Activated naive CD8-positive, alpha-beta T cell treated with anti-CD3 and anti-CD28 coated beads, Interleukin-2, amount 50 U/mL, for 24 hours (primary cell): Measurements from ENCODE around the gene MED12L.

ENCODE experiments used
- ATAC-seq: fragments of 150-1000 bp; cut with Tn5 transposase; one replicate; pipeline ENCODE4 v1.10.0; 2021
- DNase-seq: peaks from one replicate; pipeline ENCODE4 v3.0.0; 2021
- H3K27ac Mint-ChIP-seq: one replicate; pipeline ENCODE4 v1.8.0; 2021; ENCODE audit warnings: mild to moderate bottlenecking, mixed read lengths
- H3K27me3 Mint-ChIP-seq: one replicate; pipeline ENCODE4 v1.8.0; 2021; ENCODE audit warnings: mixed read lengths
- H3K36me3 Mint-ChIP-seq: one replicate; pipeline ENCODE4 v1.8.0; 2021; ENCODE audit warnings: low read depth, mixed read lengths
- H3K4me1 Mint-ChIP-seq: one replicate; pipeline ENCODE4 v1.8.0; 2021; ENCODE audit warnings: mixed read lengths
- H3K4me3 Mint-ChIP-seq: one replicate; pipeline ENCODE4 v1.8.0; 2021; ENCODE audit warnings: mild to moderate bottlenecking, moderate library complexity, mixed read lengths
- H3K9me3 Mint-ChIP-seq: one replicate; pipeline ENCODE4 v1.8.0; 2021; ENCODE audit warnings: mixed read lengths

The MED12L gene

DNA sequence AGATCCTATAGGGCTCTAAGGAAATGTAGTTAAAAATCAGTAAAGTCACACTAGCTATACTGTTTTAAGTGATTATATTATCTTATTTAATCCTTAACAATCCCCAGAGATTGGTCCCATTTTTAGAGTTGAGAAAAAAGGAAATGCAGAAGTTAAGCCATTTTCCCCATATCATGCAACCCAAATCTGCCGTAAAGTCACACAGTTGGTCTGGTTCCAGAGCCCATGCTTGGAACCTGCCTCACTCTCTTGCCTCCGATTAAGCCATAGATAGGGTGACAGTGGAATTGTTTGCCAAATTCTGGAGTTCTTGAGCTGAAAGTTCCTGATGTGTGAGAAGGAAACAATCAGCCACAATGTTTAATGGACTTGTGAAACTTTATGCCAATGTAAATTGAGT, 246.2 kb downstream of the MED12L start:
- DNase-seq: no peak
- H3K36me3 Mint-ChIP-seq: no peaks in the 10 kb centered on the region
- no peak overlapping the region for H3K27ac Mint-ChIP-seq
- peaks cover 2% of the 10 kb centered on the region for H3K27me3 Mint-ChIP-seq
- H3K4me1 Mint-ChIP-seq: peaks cover 9% of the 10 kb centered on the region
- H3K9me3 Mint-ChIP-seq: no peaks in the 10 kb centered on the region
- no peak overlapping the region for H3K4me3 Mint-ChIP-seq
- ATAC-seq: no peak

- H3K4me3 Mint-ChIP-seq: no peak overlapping the region
- H3K36me3 Mint-ChIP-seq: no peaks in the 10 kb centered on the region
- H3K9me3 Mint-ChIP-seq: no peaks in the 10 kb centered on the region
- peaks cover 5% of the 10 kb centered on the region for H3K4me1 Mint-ChIP-seq
- peaks cover 12% of the 10 kb centered on the region for H3K27me3 Mint-ChIP-seq
- no peak overlapping the region for H3K27ac Mint-ChIP-seq
- ATAC-seq (no peak), DNase-seq (no peak)
Measured at GRCh38 chr3:151345859-151346258, 260.4 kb downstream of the MED12L start.

- ATAC-seq (no peak), DNase-seq (no peak)
- peaks cover 12% of the 10 kb centered on the region for H3K27me3 Mint-ChIP-seq
- no peak overlapping the region for H3K27ac Mint-ChIP-seq
- H3K4me1 Mint-ChIP-seq: peaks cover 8% of the 10 kb centered on the region
- no peaks in the 10 kb centered on the region for H3K36me3 Mint-ChIP-seq
- H3K9me3 Mint-ChIP-seq: no peaks in the 10 kb centered on the region
- no peak overlapping the region for H3K4me3 Mint-ChIP-seq
Measured at GRCh38 chr3:151346292-151346691, 260.8 kb downstream of the MED12L start.

DNA sequence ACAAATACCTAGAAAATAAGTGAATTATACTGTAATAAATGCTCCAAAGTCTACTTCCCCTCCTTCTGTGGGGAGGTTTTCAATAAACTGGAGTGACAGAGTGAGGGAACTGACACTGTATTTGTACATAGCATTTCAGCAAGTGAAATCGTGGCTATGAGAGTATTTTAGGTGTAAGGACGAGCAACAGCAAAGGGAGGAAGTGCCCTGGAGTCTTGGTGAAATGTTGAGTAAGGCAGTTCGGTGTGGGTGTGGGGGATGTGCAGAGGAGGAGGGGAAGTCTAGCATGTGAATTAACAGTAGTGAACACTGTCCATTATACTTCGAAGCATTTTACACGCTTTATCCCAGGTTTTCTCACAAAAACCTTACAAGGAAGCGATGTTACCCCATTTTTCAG, 262.0 kb downstream of the MED12L start:
- Mint-ChIP-seq H3K4me3 (no peak overlapping the region), H3K27ac (no peak overlapping the region), H3K36me3 (no peaks in the 10 kb centered on the region), H3K9me3 (no peaks in the 10 kb centered on the region), H3K27me3 (peaks cover 15% of the 10 kb centered on the region), H3K4me1 (peaks cover 18% of the 10 kb centered on the region)
- no peak for ATAC-seq
- no peak for DNase-seq

GRCh38 chr3:151350656-151351055, 265.2 kb downstream of the MED12L start:
- Mint-ChIP-seq H3K27ac (no peak overlapping the region), H3K9me3 (no peaks in the 10 kb centered on the region), H3K36me3 (no peaks in the 10 kb centered on the region), H3K4me1 (peaks cover 18% of the 10 kb centered on the region), H3K27me3 (peaks cover 11% of the 10 kb centered on the region), H3K4me3 (no peak overlapping the region)
- no peak for DNase-seq
- no peak for ATAC-seq

GRCh38 chr3:151351219-151351618, 265.8 kb downstream of the MED12L start:
- Mint-ChIP-seq H3K9me3 (no peaks in the 10 kb centered on the region), H3K4me1 (peaks cover 16% of the 10 kb centered on the region), H3K27me3 (peaks cover 7% of the 10 kb centered on the region), H3K4me3 (no peak overlapping the region), H3K27ac (no peak overlapping the region), H3K36me3 (no peaks in the 10 kb centered on the region)
- DNase-seq (no peak), ATAC-seq (no peak)

GRCh38 chr3:151351648-151352047, 266.2 kb downstream of the MED12L start:
- Mint-ChIP-seq H3K27me3 (peaks cover 7% of the 10 kb centered on the region), H3K27ac (no peak overlapping the region), H3K9me3 (no peaks in the 10 kb centered on the region), H3K4me1 (peaks cover 16% of the 10 kb centered on the region), H3K36me3 (no peaks in the 10 kb centered on the region), H3K4me3 (no peak overlapping the region)
- DNase-seq: no peak
- no peak for ATAC-seq

GRCh38 chr3:151356794-151357462, 271.5 kb downstream of the MED12L start:
- H3K4me1 Mint-ChIP-seq: peaks cover 5% of the 10 kb centered on the region
- no peaks in the 10 kb centered on the region for H3K9me3 Mint-ChIP-seq
- no peak overlapping the region for H3K27ac Mint-ChIP-seq
- DNase-seq (no peak), ATAC-seq (no peak)
- H3K27me3 Mint-ChIP-seq: peaks cover 2% of the 10 kb centered on the region
- no peaks in the 10 kb centered on the region for H3K36me3 Mint-ChIP-seq
- H3K4me3 Mint-ChIP-seq: no peak overlapping the region

GRCh38 chr3:151357463-151357850, 272.0 kb downstream of the MED12L start:
- H3K9me3 Mint-ChIP-seq: no peaks in the 10 kb centered on the region
- no peak overlapping the region for H3K4me3 Mint-ChIP-seq
- peaks cover under 1% of the 10 kb centered on the region for H3K4me1 Mint-ChIP-seq
- DNase-seq (no peak), ATAC-seq (no peak)
- no peaks in the 10 kb centered on the region for H3K27me3 Mint-ChIP-seq
- no peak overlapping the region for H3K27ac Mint-ChIP-seq
- no peaks in the 10 kb centered on the region for H3K36me3 Mint-ChIP-seq

DNA sequence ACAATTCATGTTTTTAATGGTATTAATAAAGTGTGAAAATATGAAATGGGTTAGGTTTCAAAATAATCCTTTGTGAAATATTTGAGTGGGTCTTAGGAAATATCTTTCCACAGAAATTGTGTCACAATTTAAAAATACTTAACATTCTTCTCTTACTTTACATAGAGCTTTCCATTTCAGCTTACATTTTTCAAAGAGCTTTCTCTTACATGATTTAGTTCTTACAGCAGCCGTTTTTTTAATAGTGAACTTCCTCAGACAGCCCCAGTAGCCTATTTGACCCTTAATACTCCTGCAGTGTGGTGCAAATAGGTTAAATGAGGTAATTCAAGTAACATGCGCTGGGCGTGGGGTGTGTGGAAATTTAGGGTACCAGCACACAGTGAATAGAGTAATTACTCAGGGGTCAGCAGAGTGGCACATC, 277.3 kb downstream of the MED12L start:
- no peaks in the 10 kb centered on the region for H3K9me3 Mint-ChIP-seq
- ATAC-seq: no peak
- H3K27ac Mint-ChIP-seq: no peak overlapping the region
- H3K4me1 Mint-ChIP-seq: no peaks in the 10 kb centered on the region
- H3K36me3 Mint-ChIP-seq: no peaks in the 10 kb centered on the region
- H3K27me3 Mint-ChIP-seq: no peaks in the 10 kb centered on the region
- H3K4me3 Mint-ChIP-seq: no peak overlapping the region
- no peak for DNase-seq

DNA sequence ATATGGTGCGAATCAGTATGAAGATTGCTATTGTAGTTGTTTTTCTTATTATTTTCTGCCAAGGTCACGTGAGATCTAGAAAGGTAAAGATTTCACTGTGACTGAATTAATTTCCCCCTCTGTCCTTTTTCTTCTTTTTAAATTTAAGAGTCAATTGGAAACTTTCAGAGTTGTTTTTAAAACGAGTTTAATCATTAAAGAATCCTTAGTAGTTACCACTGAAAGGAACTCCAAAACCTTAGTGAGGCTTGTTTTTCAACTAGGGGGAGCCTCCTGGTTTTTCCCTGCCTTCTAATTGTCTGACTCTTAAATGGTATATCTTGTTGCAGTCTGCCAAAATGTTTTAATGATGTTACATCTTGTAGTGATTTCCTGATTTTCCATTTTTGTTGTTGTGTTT, 281.5 kb downstream of the MED12L start:
- H3K9me3 Mint-ChIP-seq: no peaks in the 10 kb centered on the region
- H3K4me1 Mint-ChIP-seq: no peaks in the 10 kb centered on the region
- no peak overlapping the region for H3K4me3 Mint-ChIP-seq
- no peak overlapping the region for H3K27ac Mint-ChIP-seq
- ATAC-seq (no peak), DNase-seq (no peak)
- H3K27me3 Mint-ChIP-seq: no peaks in the 10 kb centered on the region
- no peaks in the 10 kb centered on the region for H3K36me3 Mint-ChIP-seq

DNA sequence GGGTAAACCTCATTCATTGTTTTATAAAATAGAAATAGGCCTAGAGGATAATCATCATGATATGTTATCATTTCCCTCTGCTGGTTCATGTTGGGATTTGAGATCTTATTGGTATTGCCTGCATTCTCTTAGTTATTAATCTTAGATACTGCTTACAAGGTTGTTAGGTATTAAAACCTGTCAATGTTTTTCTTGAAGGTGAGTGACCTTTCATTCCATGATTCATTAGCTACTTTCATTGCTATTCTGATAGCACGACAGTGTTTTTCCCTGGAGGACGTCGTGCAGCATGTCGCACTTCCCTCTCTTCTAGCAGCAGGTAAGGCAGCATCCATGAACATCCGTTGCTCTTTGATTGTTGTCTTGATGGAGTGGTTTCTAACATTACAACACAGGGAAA, 282.0 kb downstream of the MED12L start:
- DNase-seq: no peak
- ATAC-seq: no peak
- Mint-ChIP-seq H3K27ac (no peak overlapping the region), H3K36me3 (no peaks in the 10 kb centered on the region), H3K4me1 (no peaks in the 10 kb centered on the region), H3K9me3 (no peaks in the 10 kb centered on the region), H3K4me3 (no peak overlapping the region), H3K27me3 (no peaks in the 10 kb centered on the region)

DNA sequence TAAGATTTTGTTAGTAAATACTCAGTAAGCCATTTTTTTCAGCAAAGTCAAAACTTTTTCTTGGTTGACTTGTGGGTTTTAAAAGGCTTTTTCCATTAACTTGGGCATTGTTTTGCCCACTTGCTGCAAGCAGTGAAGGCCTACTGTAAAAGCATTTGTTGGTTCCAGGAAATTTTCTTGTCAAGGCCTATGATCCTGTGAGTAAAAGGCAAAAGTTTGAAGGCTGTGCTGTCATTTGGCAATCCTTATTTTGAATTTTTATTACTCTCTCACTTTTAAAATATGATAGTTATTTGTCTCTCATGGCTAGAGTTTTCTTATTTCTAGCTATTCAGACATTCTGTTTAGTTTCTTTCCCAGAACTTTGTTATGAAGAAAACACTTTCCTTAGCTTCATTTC, 286.1 kb downstream of the MED12L start:
- Mint-ChIP-seq H3K4me3 (no peak overlapping the region), H3K27ac (no peak overlapping the region), H3K27me3 (no peaks in the 10 kb centered on the region), H3K4me1 (no peaks in the 10 kb centered on the region), H3K36me3 (no peaks in the 10 kb centered on the region), H3K9me3 (no peaks in the 10 kb centered on the region)
- DNase-seq (no peak), ATAC-seq (no peak)

DNA sequence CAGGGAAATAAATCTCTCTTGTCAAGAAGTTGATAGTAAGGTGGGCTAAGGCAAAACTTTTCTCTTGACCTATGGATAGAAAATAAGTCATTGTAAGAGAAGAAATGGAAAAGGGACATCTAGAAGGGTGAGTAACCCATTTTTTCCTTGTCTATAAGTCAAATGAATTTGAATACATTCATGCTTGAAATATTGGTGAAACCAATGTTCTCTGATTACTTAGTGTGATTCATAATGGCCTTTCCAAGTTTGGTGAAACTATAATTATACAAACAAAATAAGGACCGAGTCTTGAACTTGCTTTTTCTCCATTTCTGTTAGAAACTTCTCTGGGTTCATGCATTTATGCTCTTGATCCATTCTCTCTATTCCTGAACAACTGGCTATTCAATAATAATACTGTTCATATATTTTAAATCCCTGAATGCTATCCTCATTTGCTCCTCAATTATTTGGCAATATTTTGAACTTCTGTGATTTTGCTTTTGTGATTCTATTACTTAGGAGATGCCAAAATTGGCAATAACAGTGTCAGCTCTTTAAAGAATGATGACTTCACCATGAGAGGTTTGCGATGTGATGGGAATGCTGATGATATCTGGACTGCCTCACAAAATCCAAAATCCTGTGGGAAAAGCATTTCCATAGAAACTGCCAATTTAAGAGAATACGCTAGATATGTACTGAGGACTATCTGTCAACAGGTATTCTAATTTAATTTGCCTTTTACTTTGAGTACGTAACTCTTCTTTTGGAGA, 286.8 kb downstream of the MED12L start:
- H3K36me3 Mint-ChIP-seq: no peaks in the 10 kb centered on the region
- DNase-seq (no peak), ATAC-seq (no peak)
- H3K27me3 Mint-ChIP-seq: no peaks in the 10 kb centered on the region
- no peaks in the 10 kb centered on the region for H3K4me1 Mint-ChIP-seq
- no peak overlapping the region for H3K4me3 Mint-ChIP-seq
- H3K27ac Mint-ChIP-seq: no peak overlapping the region
- H3K9me3 Mint-ChIP-seq: no peaks in the 10 kb centered on the region

- no peak for ATAC-seq
- Mint-ChIP-seq H3K4me1 (peaks cover 2% of the 10 kb centered on the region), H3K4me3 (no peak overlapping the region), H3K36me3 (no peaks in the 10 kb centered on the region), H3K27ac (no peak overlapping the region), H3K9me3 (no peaks in the 10 kb centered on the region), H3K27me3 (no peaks in the 10 kb centered on the region)
- no peak for DNase-seq
Measured at GRCh38 chr3:151377768-151378385, 292.4 kb downstream of the MED12L start.
